CD4-positive, CD25-positive, alpha-beta regulatory T cell (primary cell): ENCODE measurements around the gene MOB3B. TPM values are rescaled to one million over a fixed set of nuclear protein-coding genes. Genes with fewer than 3 reads are reported as not detected.
"Not testable (repeated sequence)": the region's sequence is repeated elsewhere in the genome, so short reads cannot be mapped to it uniquely, and the experiment has no call there.

Experiments
- ATAC-seq, 2 donors: fragments of 150-1000 bp; cut with Tn5 transposase; one replicate each; pipeline ENCODE4 v1.10.0; 2021; ENCODE audit warnings: low read depth in 2 of 2, moderate number of reproducible peaks in 2 of 2, moderate library complexity in 1 of 2
- DNase-seq, 3 donors: peaks; one replicate each; pipeline versions ENCODE4 v3.0.0 to v3.0.0-alpha.2; 2012 to 2022; ENCODE audit warnings: mixed read lengths in 1 of 3
- H3K27ac ChIP-seq: one replicate; pipeline ENCODE4 v1.7.0; 2013; ENCODE audit warnings: mild to moderate bottlenecking, low read length; ENCODE audit not compliant: insufficient read depth, poor library complexity, severe bottlenecking
- H3K27me3 ChIP-seq: one replicate; pipeline ENCODE4 v1.7.0; 2013; ENCODE audit warnings: low read length; ENCODE audit not compliant: control insufficient read depth, insufficient read depth
- H3K36me3 ChIP-seq: one replicate; pipeline ENCODE4 v1.7.0; 2013; ENCODE audit warnings: mild to moderate bottlenecking, low read length, moderate library complexity; ENCODE audit not compliant: control insufficient read depth, insufficient read depth
- H3K4me1 ChIP-seq: 2 replicates; pipeline ENCODE4 v1.7.0; 2013; ENCODE audit warnings: mild to moderate bottlenecking, low read length; ENCODE audit not compliant: insufficient read depth, control insufficient read depth, poor library complexity, severe bottlenecking
- H3K4me3 ChIP-seq: one replicate; pipeline ENCODE4 v1.7.0; 2013; ENCODE audit warnings: low read depth, mild to moderate bottlenecking, low read length, moderate library complexity
- H3K9me3 ChIP-seq, 2 experiments: 1 replicate in 1 of 2; 2 replicates in 1 of 2; pipeline ENCODE4 v1.7.0; 2013; ENCODE audit warnings: low read length in 2 of 2, mild to moderate bottlenecking in 1 of 2, moderate library complexity in 1 of 2; ENCODE audit not compliant: control insufficient read depth in 2 of 2
- H3K27ac Mint-ChIP-seq, 3 donors: one replicate each; pipeline ENCODE4 v1.8.0; 2020 to 2022; ENCODE audit warnings: mild to moderate bottlenecking in 3 of 3, mixed read lengths in 3 of 3, moderate library complexity in 2 of 3
- H3K27me3 Mint-ChIP-seq: one replicate; pipeline ENCODE4 v1.8.0; 2022; ENCODE audit warnings: mild to moderate bottlenecking, mixed read lengths
- H3K36me3 Mint-ChIP-seq: one replicate; pipeline ENCODE4 v1.8.0; 2020; ENCODE audit warnings: mixed read lengths
- H3K4me1 Mint-ChIP-seq, 4 donors: one replicate each; pipeline ENCODE4 v1.8.0; 2020 to 2022; ENCODE audit warnings: mixed read lengths in 4 of 4, mild to moderate bottlenecking in 1 of 4
- H3K4me3 Mint-ChIP-seq, 4 donors: one replicate each; pipeline ENCODE4 v1.8.0; 2020 to 2022; ENCODE audit warnings: mild to moderate bottlenecking in 4 of 4, mixed read lengths in 4 of 4, moderate library complexity in 3 of 4
- H3K9me3 Mint-ChIP-seq, 7 donors: one replicate each; pipeline ENCODE4 v1.8.0; 2020 to 2022; ENCODE audit warnings: mixed read lengths in 7 of 7, mild to moderate bottlenecking in 3 of 7, moderate library complexity in 2 of 7
- polyA plus RNA-seq, 4 donors: library from polyadenylated mRNA; unstranded; fragments of 300-500 nt; fragmentation: Illumina TruSeq; gene quantifications; one replicate each; pipeline ENCODE4 v1.2.3, GENCODE V29; 2021
- total RNA-seq: library from RNA; stranded (reverse); gene quantifications from one replicate; pipeline ENCODE4 v1.2.3, GENCODE V29; 2022

MOB3B gene
- total and polyA plus RNA-seq, 5 donors from 2014 or later = 0.02 to 0.12 (median 0.11) TPM; not detected in 2

DNA sequence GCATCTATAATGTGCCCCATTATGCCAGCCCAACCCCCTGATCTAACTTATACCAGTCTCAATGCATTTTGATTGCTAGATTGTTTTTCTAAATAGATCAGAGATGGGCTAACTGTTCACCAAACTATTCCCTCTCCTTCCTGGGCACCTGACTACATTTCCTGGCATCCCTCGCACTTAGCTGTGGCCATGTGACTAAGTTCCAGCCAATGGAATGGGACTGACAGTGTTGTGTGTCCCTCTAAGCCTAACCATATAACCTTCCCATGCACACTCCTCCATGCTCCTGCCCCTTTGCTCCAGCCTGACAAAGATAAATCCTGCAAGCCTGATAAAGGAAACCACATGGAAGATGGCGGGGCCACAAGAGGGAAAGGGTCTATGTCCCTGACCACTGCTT is 17.8 kb downstream of the MOB3B start:
- no peaks in the 10 kb centered on the region for H3K36me3 ChIP-seq
- H3K9me3 ChIP-seq = no peaks in the 10 kb centered on the region
- ATAC-seq (no peak), DNase-seq (no peak)
- Mint-ChIP-seq H3K4me3 (no peak overlapping the region), H3K27me3 (no peaks in the 10 kb centered on the region), H3K4me1 (peaks cover 0 to 2% (median 0%) of the 10 kb centered on the region in 4 donors), H3K27ac (no peak overlapping the region), H3K36me3 (no peaks in the 10 kb centered on the region), H3K9me3 (peaks cover 0 to 2% (median 0%) of the 10 kb centered on the region in 7 donors)
- H3K4me1 ChIP-seq = no peaks in the 10 kb centered on the region
- H3K4me3 ChIP-seq = no peak overlapping the region
- no peak overlapping the region for H3K27ac ChIP-seq
- H3K27me3 ChIP-seq = no peaks in the 10 kb centered on the region

DNA sequence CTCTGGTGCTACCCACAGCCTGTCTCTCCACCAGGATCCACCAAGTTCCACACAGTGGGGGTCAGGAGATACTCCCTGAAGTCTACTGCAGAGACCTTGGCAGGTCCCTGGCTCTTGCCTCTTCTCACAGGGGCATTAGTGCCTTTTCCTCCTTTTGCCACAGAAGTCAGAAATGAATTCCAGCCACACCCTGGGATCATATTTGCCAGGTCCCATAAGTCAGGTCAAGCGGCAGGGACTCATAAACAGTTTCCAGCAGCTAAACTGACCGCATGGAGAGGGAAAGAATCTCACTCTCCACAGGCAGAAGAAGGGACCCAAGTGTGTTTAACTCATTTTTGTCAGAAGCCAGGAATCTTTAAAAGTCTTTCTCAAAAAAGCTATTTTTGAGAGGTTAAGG is 18.8 kb downstream of the MOB3B start:
- Histone ChIP-seq H3K9me3 (no peaks in the 10 kb centered on the region), H3K27ac (no peak overlapping the region), H3K4me3 (no peak overlapping the region), H3K4me1 (no peaks in the 10 kb centered on the region), H3K27me3 (no peaks in the 10 kb centered on the region), H3K36me3 (no peaks in the 10 kb centered on the region)
- Mint-ChIP-seq H3K4me1 (no peaks in the 10 kb centered on the region), H3K4me3 (no peak overlapping the region), H3K9me3 (peaks cover 0 to 3% (median 0%) of the 10 kb centered on the region in 7 donors), H3K36me3 (no peaks in the 10 kb centered on the region), H3K27ac (no peak overlapping the region), H3K27me3 (peaks cover 2% of the 10 kb centered on the region)
- ATAC-seq (no peak), DNase-seq (no peak)

GRCh38 chr9:27506981-27507380 is 22.6 kb downstream of the MOB3B start:
- Histone ChIP-seq H3K36me3 (no peaks in the 10 kb centered on the region), H3K9me3 (no peaks in the 10 kb centered on the region), H3K27ac (no peak overlapping the region), H3K4me1 (no peaks in the 10 kb centered on the region), H3K4me3 (no peak overlapping the region), H3K27me3 (no peaks in the 10 kb centered on the region)
- H3K36me3 Mint-ChIP-seq = no peaks in the 10 kb centered on the region
- peaks cover 0 to 3% (median 0%) of the 10 kb centered on the region in 7 donors for H3K9me3 Mint-ChIP-seq
- ATAC-seq = no peak
- peaks cover 8% of the 10 kb centered on the region for H3K27me3 Mint-ChIP-seq
- H3K4me3 Mint-ChIP-seq = no peak overlapping the region
- DNase-seq = no peak
- no peaks in the 10 kb centered on the region for H3K4me1 Mint-ChIP-seq
- no peak overlapping the region for H3K27ac Mint-ChIP-seq

DNA sequence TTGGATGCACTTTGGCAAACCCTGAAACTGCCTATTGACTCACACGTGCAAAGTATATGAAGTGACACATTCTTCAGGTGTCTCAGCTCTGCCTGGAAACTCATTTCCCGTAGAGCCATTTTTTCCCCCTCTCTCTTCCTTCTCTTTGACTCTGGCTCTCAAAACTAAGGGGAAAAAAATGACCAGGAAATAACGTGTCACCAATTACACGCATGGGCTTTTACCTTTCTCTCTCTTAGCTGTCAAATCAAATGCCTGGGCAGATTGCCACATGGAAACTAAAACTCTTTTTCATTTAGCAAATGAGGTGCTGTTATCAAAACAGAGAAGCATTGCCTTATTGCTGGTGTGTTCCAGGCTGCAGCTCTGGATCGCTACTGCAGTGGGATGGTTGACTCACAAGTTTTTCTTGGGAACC is 23.9 kb downstream of the MOB3B start:
- H3K27me3 ChIP-seq = no peaks in the 10 kb centered on the region
- peaks cover 0 to 2% (median 0%) of the 10 kb centered on the region in 4 donors for H3K4me1 Mint-ChIP-seq
- peaks cover 0 to 6% (median 2%) of the 10 kb centered on the region in 7 donors for H3K9me3 Mint-ChIP-seq
- no peaks in the 10 kb centered on the region for H3K9me3 ChIP-seq
- H3K4me3 ChIP-seq = no peak overlapping the region
- H3K36me3 ChIP-seq = no peaks in the 10 kb centered on the region
- DNase-seq (no peak), ATAC-seq (no peak)
- H3K27ac Mint-ChIP-seq = no peak overlapping the region
- H3K27me3 Mint-ChIP-seq = peaks cover 8% of the 10 kb centered on the region
- no peak overlapping the region for H3K4me3 Mint-ChIP-seq
- H3K36me3 Mint-ChIP-seq = no peaks in the 10 kb centered on the region
- H3K4me1 ChIP-seq = no peaks in the 10 kb centered on the region
- H3K27ac ChIP-seq = no peak overlapping the region

DNA sequence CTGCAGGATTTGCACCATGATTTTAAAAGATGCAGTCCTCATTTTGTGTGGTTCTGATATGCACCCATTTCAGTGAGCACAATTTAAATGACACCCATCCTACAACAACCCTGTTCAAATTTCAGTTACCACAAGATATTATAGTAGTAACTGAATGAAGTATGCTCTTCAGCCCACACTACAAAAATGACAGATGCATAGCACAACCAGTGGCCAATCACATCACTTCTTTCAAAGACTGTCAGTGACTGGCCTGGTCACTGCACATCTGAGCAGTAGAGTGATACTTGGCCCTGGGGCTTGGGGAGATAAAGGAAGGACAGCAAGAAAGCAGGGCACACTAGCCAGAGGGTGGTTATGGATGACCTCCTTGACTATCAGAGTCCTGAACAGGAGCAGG is 25.4 kb downstream of the MOB3B start:
- Histone ChIP-seq H3K4me3 (no peak overlapping the region), H3K36me3 (no peaks in the 10 kb centered on the region), H3K27ac (no peak overlapping the region), H3K9me3 (no peaks in the 10 kb centered on the region), H3K4me1 (no peaks in the 10 kb centered on the region), H3K27me3 (no peaks in the 10 kb centered on the region)
- no peak overlapping the region for H3K4me3 Mint-ChIP-seq
- peaks cover 0 to 7% (median 2%) of the 10 kb centered on the region in 7 donors for H3K9me3 Mint-ChIP-seq
- DNase-seq = no peak
- H3K36me3 Mint-ChIP-seq = no peaks in the 10 kb centered on the region
- peaks cover 0 to 2% (median 0%) of the 10 kb centered on the region in 4 donors for H3K4me1 Mint-ChIP-seq
- H3K27ac Mint-ChIP-seq = no peak overlapping the region
- no peak for ATAC-seq
- H3K27me3 Mint-ChIP-seq = peaks cover 8% of the 10 kb centered on the region

GRCh38 chr9:27503623-27504022 is 26.0 kb downstream of the MOB3B start:
- H3K9me3 Mint-ChIP-seq = peaks cover 0 to 7% (median 2%) of the 10 kb centered on the region in 7 donors
- peaks cover 8% of the 10 kb centered on the region for H3K27me3 Mint-ChIP-seq
- H3K27ac ChIP-seq = no peak overlapping the region
- H3K4me3 Mint-ChIP-seq = no peak overlapping the region
- DNase-seq = no peak
- H3K4me1 ChIP-seq = no peaks in the 10 kb centered on the region
- no peaks in the 10 kb centered on the region for H3K36me3 ChIP-seq
- H3K27ac Mint-ChIP-seq = no peak overlapping the region
- no peaks in the 10 kb centered on the region for H3K27me3 ChIP-seq
- ATAC-seq = no peak
- H3K36me3 Mint-ChIP-seq = no peaks in the 10 kb centered on the region
- H3K4me3 ChIP-seq = no peak overlapping the region
- peaks cover 0 to 2% (median 0%) of the 10 kb centered on the region in 4 donors for H3K4me1 Mint-ChIP-seq
- H3K9me3 ChIP-seq = no peaks in the 10 kb centered on the region

GRCh38 chr9:27500902-27501301 is 28.7 kb downstream of the MOB3B start:
- H3K4me1 Mint-ChIP-seq, H3K27ac ChIP-seq, H3K27ac Mint-ChIP-seq, H3K36me3 ChIP-seq, H3K27me3 ChIP-seq, H3K4me3 Mint-ChIP-seq, H3K36me3 Mint-ChIP-seq, H3K4me3 ChIP-seq, ATAC-seq, H3K9me3 Mint-ChIP-seq, H3K9me3 ChIP-seq, H3K4me1 ChIP-seq, DNase-seq: not testable (repeated sequence)
- H3K27me3 Mint-ChIP-seq = peaks cover 11% of the 10 kb centered on the region

DNA sequence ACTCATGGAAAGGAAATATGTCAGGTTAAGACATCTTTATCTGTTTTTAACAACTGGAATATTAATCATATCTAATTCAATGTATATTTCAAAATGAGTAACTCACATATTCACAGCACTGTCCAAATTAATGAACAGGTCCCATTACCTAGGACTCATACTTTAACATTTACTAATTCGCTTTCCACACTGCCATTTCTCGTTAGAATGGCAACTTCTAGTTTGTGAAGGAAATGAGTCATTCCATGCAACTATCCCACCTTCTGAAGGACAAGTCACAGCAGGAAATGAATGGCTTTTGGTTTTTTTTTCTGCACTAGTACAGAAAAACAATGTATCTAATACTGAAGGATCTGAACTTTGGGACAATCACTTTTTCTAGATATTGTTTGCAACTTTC is 30.2 kb downstream of the MOB3B start:
- Mint-ChIP-seq H3K27me3 (peaks cover 7% of the 10 kb centered on the region), H3K4me3 (no peak overlapping the region), H3K27ac (no peak overlapping the region), H3K36me3 (no peaks in the 10 kb centered on the region), H3K9me3 (peaks cover 0 to 7% (median 0%) of the 10 kb centered on the region in 7 donors), H3K4me1 (peaks cover 0 to 2% (median 0%) of the 10 kb centered on the region in 4 donors)
- Histone ChIP-seq H3K4me1 (no peaks in the 10 kb centered on the region), H3K9me3 (no peaks in the 10 kb centered on the region), H3K36me3 (no peaks in the 10 kb centered on the region), H3K27me3 (no peaks in the 10 kb centered on the region), H3K4me3 (no peak overlapping the region), H3K27ac (no peak overlapping the region)
- ATAC-seq (no peak), DNase-seq (peak in 1 of 3 donors; percentile 36)
